ENCODE data around the gene SH3PXD2A. TPM values are rescaled to one million over a fixed set of nuclear protein-coding genes. Genes with fewer than 3 reads are reported as not detected.

The SH3PXD2A gene
- total RNA-seq, 2 donors from 2014 or later: 14.6 to 18.2 TPM

DNA sequence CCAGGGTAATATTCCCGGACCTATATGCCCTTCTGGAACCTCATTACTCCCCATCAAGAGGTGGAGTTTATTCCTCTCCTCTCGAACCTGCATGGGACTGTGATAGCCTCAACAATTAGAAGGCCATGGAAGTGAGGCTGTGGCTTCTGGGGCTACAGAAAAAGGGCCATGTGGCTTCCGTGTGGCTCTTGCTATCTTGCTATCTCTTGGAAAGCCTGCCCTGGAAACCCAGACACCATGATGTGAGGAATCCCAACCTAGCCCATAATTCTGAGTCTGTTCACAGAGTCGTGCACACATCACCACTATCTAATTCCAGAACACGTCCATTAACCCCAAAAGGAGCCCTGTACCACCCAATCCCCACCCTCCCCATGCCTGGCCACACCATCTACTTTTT, 20.8 kb upstream of the SH3PXD2A start:
- Histone ChIP-seq H3K36me3 (peaks cover 35% of the 10 kb centered on the region), H3K4me1 (no peaks in the 10 kb centered on the region), H3K27me3 (no peaks in the 10 kb centered on the region), H3K27ac (no peak overlapping the region), H3K4me3 (no peak overlapping the region), H3K9me3 (no peaks in the 10 kb centered on the region)
- no peak for TF ChIP-seq CTCF (IDR thresholded peaks at IDR 0.05)
- DNase-seq (ENCODE audit: low spot score): no peak

GRCh38 chr10:103874730-103875129, 19.4 kb upstream of the SH3PXD2A start:
- Histone ChIP-seq H3K36me3 (peaks cover 24% of the 10 kb centered on the region), H3K27ac (no peak overlapping the region), H3K27me3 (no peaks in the 10 kb centered on the region), H3K4me3 (no peak overlapping the region), H3K9me3 (no peaks in the 10 kb centered on the region), H3K4me1 (no peaks in the 10 kb centered on the region)
- DNase-seq (ENCODE audit: low spot score): no peak
- TF ChIP-seq CTCF (IDR thresholded peaks at IDR 0.05): no peak

- Histone ChIP-seq H3K27me3 (no peaks in the 10 kb centered on the region), H3K27ac (no peak overlapping the region), H3K4me3 (no peak overlapping the region), H3K36me3 (peaks cover 5% of the 10 kb centered on the region), H3K9me3 (no peaks in the 10 kb centered on the region), H3K4me1 (no peaks in the 10 kb centered on the region)
- TF ChIP-seq CTCF (IDR thresholded peaks at IDR 0.05): no peak
- DNase-seq (ENCODE audit: low spot score): no peak
Measured at GRCh38 chr10:103872137-103872931, 17.0 kb upstream of the SH3PXD2A start.

GRCh38 chr10:103871006-103871405, 15.6 kb upstream of the SH3PXD2A start:
- Histone ChIP-seq H3K27me3 (no peaks in the 10 kb centered on the region), H3K4me1 (no peaks in the 10 kb centered on the region), H3K9me3 (no peaks in the 10 kb centered on the region), H3K4me3 (no peak overlapping the region), H3K27ac (no peak overlapping the region), H3K36me3 (peaks cover 5% of the 10 kb centered on the region)
- DNase-seq (ENCODE audit: low spot score): no peak
- no peak for TF ChIP-seq CTCF (IDR thresholded peaks at IDR 0.05)

GRCh38 chr10:103870516-103870915, 15.1 kb upstream of the SH3PXD2A start:
- Histone ChIP-seq H3K27ac (no peak overlapping the region), H3K27me3 (no peaks in the 10 kb centered on the region), H3K4me1 (no peaks in the 10 kb centered on the region), H3K4me3 (no peak overlapping the region), H3K9me3 (peaks cover 0 to 4% of the 10 kb centered on the region in 2 donors), H3K36me3 (peaks cover 5% of the 10 kb centered on the region)
- no peak for DNase-seq (ENCODE audit: low spot score)
- no peak for TF ChIP-seq CTCF (IDR thresholded peaks at IDR 0.05)

DNA sequence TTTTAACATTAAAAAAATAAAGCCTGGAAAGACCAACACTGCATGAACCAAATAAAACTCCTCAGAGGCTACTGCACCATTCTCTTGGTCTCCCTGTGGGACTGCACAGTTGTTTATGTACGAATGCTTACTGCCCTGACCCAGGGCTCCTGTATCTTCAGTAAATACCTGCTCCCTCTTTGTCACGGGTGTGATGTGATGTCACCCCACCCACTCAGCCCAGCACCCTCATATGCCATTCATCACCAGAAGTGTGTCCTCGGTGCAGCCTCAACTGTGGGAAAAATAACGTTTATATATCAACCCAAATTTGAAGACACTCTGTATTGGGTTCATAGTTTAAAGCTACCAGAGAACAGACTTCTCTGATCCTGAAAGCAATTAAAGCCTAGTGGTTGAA, 14.0 kb upstream of the SH3PXD2A start:
- Histone ChIP-seq H3K27me3 (no peaks in the 10 kb centered on the region), H3K36me3 (peaks cover 5% of the 10 kb centered on the region), H3K4me1 (no peaks in the 10 kb centered on the region), H3K4me3 (no peak overlapping the region), H3K9me3 (peaks cover 0 to 15% of the 10 kb centered on the region in 2 donors), H3K27ac (no peak overlapping the region)
- no peak for DNase-seq (ENCODE audit: low spot score)
- TF ChIP-seq CTCF (IDR thresholded peaks at IDR 0.05): no peak

Measured in right atrium auricular region (tissue), 2 donors.